ENCODE results near the gene GOLGA3. TPM values are rescaled to one million over a fixed set of nuclear protein-coding genes. Genes with fewer than 3 reads are reported as not detected.

The GOLGA3 gene
- total and polyA plus RNA-seq, 10 of the 15 experiments (the other 5 are each of a cell fraction or from before 2014, with no cell fraction given) = 2.0 to 42.7 (median 15.2) TPM

DNA sequence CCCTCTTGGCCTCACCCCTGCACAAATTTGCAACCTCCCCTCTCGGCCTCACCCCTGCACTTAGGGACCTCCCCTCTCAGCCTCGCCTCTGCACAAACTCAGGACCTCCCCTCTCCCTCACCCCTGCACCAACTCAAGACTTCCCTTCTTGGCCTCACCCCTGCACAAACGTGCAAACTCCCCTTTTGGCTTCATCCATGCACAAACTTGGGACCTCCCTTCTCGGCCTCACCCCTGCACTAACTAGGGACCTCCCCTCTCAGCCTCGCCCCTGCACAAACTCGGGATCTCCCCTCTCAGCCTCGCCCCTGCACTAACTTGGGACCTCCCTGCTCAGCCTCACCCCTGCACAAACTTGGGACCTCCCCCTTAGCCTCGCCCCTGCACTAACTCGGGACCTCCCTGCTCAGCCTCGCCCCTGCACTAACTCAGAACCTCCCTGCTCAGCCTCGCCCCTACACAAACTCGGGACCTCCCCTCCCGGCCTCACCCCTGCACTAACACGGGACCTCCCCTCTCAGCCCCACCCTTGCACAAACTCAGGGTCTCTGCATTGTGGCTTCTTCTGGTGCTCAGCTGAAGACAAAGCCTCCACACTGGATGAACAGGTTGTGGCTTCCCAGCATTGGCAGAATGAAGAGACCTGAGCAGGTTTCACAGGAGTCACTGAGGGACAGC lies 11.0 kb upstream of the GOLGA3 start:
- no peak for FAIRE-seq
- H3K9me3 ChIP-seq (replicated peaks; ENCODE audit: control insufficient read depth, insufficient read depth, low read length) = no peaks in the 10 kb centered on the region
- H3K4me3 ChIP-seq = no peak overlapping the region
- ChIA-PET RAD21 (ENCODE audit: unreplicated experiment) (no interaction called here), CTCF (no interaction called here), SMC1A (ENCODE audit: uncharacterized antibody, unreplicated experiment) (no interaction called here), POLR2A (no interaction called here)
- H3K36me3 ChIP-seq (ENCODE audit: control insufficient read depth in 2 of 2, insufficient read depth in 2 of 2, low read length in 1 of 2) = peaks cover 6 to 11% of the 10 kb centered on the region in 2 experiments; a peak in 3 of 4 replicates
- no TSS peak for BruUV-seq (replicated peaks)
- intact Hi-C loops (cut with micrococcal nuclease; ENCODE audit: unreplicated experiment) = no loop called here
- TF ChIP-seq STAT1 (conservative IDR thresholded peaks at IDR 0.05) = no peak
- TF ChIP-seq POLR2A (IDR thresholded peaks at IDR 0.05; ENCODE audit: low read depth, low read length) = peak; percentile 34
- no peak overlapping the region for H2AFZ ChIP-seq (ENCODE audit: control insufficient read depth, low read depth, low read length)
- H3K4me1 ChIP-seq (ENCODE audit: control insufficient read depth, insufficient read depth, low read length) = no peaks in the 10 kb centered on the region
- no peaks in the 10 kb centered on the region for H4K20me1 ChIP-seq (ENCODE audit: control insufficient read depth, insufficient read depth)
- no peaks in the 10 kb centered on the region for H3K79me2 ChIP-seq (ENCODE audit: control insufficient read depth, insufficient read depth, low read length)
- no peak overlapping the region for H3K4me2 ChIP-seq (ENCODE audit: control insufficient read depth, insufficient read depth)
- no peak for DNase-seq (ENCODE audit: low read depth, low spot score)
- no peak for ATAC-seq
- no peaks in the 10 kb centered on the region for H3K27me3 ChIP-seq (replicated peaks in 1 of 2; ENCODE audit: control insufficient read depth in 2 of 2, insufficient read depth in 2 of 2, low read length in 1 of 2)
- no peak overlapping the region for H3K9ac ChIP-seq (ENCODE audit: control insufficient read depth, insufficient read depth, low read length)
- WGBS (ENCODE audit: insufficient coverage, insufficient replicate concordance, low lambda C conversion rate, missing lambda C conversion rate) = 82% methylated on average over 13 of the region's 14 CpGs
- in situ Hi-C loops (cut with MboI) = no loop called here
- H3K27ac ChIP-seq (ENCODE audit: control insufficient read depth, insufficient read depth) = no peak overlapping the region

DNA sequence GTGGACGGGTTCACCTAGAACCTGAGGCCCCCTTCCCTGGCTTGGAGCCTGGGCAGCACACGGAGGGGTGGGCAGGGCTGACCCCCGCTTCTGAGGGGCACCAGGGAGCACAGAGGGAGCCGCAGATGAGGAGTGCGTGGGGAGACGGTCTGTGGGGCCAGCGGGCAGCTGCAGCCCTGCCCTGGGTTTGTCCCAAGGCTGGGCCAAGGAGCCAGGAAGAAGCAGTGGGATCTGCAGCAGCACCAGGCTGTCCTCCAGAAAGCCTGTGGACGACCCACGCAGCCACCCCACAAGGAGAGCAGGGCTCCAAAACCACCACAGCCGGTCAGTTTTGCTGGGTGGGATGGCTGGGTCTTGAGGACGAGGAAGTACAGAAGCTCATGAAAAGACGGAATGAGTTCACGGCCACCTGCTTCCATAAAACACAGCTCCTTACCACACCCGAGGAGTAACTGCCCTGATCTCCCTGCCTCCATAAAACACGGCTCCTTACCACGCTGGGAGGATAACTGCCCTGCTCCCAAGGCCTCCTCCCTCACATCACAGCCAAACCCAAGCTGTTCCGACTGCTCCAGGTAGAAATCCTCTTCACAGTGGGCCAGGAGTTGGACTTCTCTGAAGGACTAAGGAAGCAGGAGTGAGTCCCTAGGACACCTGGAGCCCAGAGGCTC lies 9.9 kb upstream of the GOLGA3 start:
- SMC1A ChIA-PET (ENCODE audit: uncharacterized antibody, unreplicated experiment) = no interaction called here
- H3K27me3 ChIP-seq (replicated peaks in 1 of 2; ENCODE audit: control insufficient read depth in 2 of 2, insufficient read depth in 2 of 2, low read length in 1 of 2) = no peaks in the 10 kb centered on the region
- H3K9ac ChIP-seq (ENCODE audit: control insufficient read depth, insufficient read depth, low read length) = no peak overlapping the region
- no peaks in the 10 kb centered on the region for H3K4me1 ChIP-seq (ENCODE audit: control insufficient read depth, insufficient read depth, low read length)
- CTCF ChIA-PET = interaction anchor here (0.7 kb wide), 1 partner anchor 18 kb away, joined by 3 read pairs; no protein-coding TSS in a partner anchor
- BruUV-seq (replicated peaks) = no TSS peak
- H3K36me3 ChIP-seq (ENCODE audit: control insufficient read depth in 2 of 2, insufficient read depth in 2 of 2, low read length in 1 of 2) = peaks cover 6 to 10% of the 10 kb centered on the region in 2 experiments; a peak in 3 of 4 replicates
- no peak overlapping the region for H2AFZ ChIP-seq (ENCODE audit: control insufficient read depth, low read depth, low read length)
- DNase-seq (ENCODE audit: low read depth, low spot score) (no peak), ATAC-seq (no peak), FAIRE-seq (no peak)
- in situ Hi-C loops (cut with MboI) = no loop called here
- H3K79me2 ChIP-seq (ENCODE audit: control insufficient read depth, insufficient read depth, low read length) = no peaks in the 10 kb centered on the region
- TF ChIP-seq, protein P1, sequence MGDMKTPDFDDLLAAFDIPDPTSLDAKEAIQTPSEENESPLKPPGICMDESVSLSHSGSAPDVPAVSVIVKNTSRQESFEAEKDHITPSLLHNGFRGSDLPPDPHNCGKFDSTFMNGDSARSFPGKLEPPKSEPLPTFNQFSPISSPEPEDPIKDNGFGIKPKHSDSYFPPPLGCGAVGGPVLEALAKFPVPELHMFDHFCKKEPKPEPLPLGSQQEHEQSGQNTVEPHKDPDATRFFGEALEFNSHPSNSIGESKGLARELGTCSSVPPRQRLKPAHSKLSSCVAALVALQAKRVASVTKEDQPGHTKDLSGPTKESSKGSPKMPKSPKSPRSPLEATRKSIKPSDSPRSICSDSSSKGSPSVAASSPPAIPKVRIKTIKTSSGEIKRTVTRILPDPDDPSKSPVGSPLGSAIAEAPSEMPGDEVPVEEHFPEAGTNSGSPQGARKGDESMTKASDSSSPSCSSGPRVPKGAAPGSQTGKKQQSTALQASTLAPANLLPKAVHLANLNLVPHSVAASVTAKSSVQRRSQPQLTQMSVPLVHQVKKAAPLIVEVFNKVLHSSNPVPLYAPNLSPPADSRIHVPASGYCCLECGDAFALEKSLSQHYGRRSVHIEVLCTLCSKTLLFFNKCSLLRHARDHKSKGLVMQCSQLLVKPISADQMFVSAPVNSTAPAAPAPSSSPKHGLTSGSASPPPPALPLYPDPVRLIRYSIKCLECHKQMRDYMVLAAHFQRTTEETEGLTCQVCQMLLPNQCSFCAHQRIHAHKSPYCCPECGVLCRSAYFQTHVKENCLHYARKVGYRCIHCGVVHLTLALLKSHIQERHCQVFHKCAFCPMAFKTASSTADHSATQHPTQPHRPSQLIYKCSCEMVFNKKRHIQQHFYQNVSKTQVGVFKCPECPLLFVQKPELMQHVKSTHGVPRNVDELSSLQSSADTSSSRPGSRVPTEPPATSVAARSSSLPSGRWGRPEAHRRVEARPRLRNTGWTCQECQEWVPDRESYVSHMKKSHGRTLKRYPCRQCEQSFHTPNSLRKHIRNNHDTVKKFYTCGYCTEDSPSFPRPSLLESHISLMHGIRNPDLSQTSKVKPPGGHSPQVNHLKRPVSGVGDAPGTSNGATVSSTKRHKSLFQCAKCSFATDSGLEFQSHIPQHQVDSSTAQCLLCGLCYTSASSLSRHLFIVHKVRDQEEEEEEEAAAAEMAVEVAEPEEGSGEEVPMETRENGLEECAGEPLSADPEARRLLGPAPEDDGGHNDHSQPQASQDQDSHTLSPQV (IDR thresholded peaks at IDR 0.05) = no peak
- no peak for TF ChIP-seq NR2C2 (IDR thresholded peaks at IDR 0.05; ENCODE audit: borderline replicate concordance, control insufficient read depth, insufficient read length, low read depth)
- no peak for TF ChIP-seq WRNIP1 (IDR thresholded peaks at IDR 0.05; ENCODE audit: borderline replicate concordance, low read depth, low read length)
- no peak for TF ChIP-seq MYC (IDR thresholded peaks at IDR 0.05; ENCODE audit: insufficient read depth, insufficient read length, insufficient replicate concordance, low read length, severe bottlenecking)
- TF ChIP-seq BACH1 (IDR thresholded peaks at IDR 0.05; ENCODE audit: borderline replicate concordance) = no peak
- no peak for TF ChIP-seq NFIC (IDR thresholded peaks at IDR 0.05; ENCODE audit: low read depth, low read length)
- TF ChIP-seq POU2F2 (IDR thresholded peaks at IDR 0.05; ENCODE audit: borderline replicate concordance, low read depth, low read length) = no peak
- POLR2A ChIA-PET = no interaction called here
- no peak overlapping the region for H3K27ac ChIP-seq (ENCODE audit: control insufficient read depth, insufficient read depth)
- intact Hi-C loops (cut with micrococcal nuclease; ENCODE audit: unreplicated experiment) = no loop called here
- no peaks in the 10 kb centered on the region for H3K9me3 ChIP-seq (replicated peaks; ENCODE audit: control insufficient read depth, insufficient read depth, low read length)
- 98% methylated on average over 17 of the region's 17 CpGs for WGBS (ENCODE audit: insufficient coverage, insufficient replicate concordance, low lambda C conversion rate, missing lambda C conversion rate)
- RAD21 ChIA-PET (ENCODE audit: unreplicated experiment) = no interaction called here
- no peak overlapping the region for H3K4me3 ChIP-seq
- H4K20me1 ChIP-seq (ENCODE audit: control insufficient read depth, insufficient read depth) = no peaks in the 10 kb centered on the region
- H3K4me2 ChIP-seq (ENCODE audit: control insufficient read depth, insufficient read depth) = no peak overlapping the region

Measured in GM12878 (cell line).